Fibroblast of lung (primary cell): ENCODE measurements around the gene FAM221B. TPM values are rescaled to one million over a fixed set of nuclear protein-coding genes. Genes with fewer than 3 reads are reported as not detected.

Experiments
- DNase-seq, 2 donors: peaks; one replicate each; pipeline versions ENCODE4 v3.0.0 to v3.0.0-alpha.2; 2010; ENCODE audit warnings: low read depth in 2 of 2
- H2AFZ ChIP-seq: 2 replicates; pipeline ENCODE4 v1.5.1; 2012; ENCODE audit warnings: low read length, control low read depth, inconsistent platforms
- H3K27ac ChIP-seq: 2 replicates; pipeline ENCODE4 v1.5.1; 2011; ENCODE audit warnings: low read length, control low read depth; ENCODE audit not compliant: insufficient read depth
- H3K27me3 ChIP-seq: 2 replicates; pipeline ENCODE4 v1.5.1; 2011; ENCODE audit warnings: mild to moderate bottlenecking, low read length; ENCODE audit not compliant: control insufficient read depth, insufficient read depth
- H3K36me3 ChIP-seq: 2 replicates; pipeline ENCODE4 v1.5.1; 2011; ENCODE audit warnings: low read length; ENCODE audit not compliant: control insufficient read depth, insufficient read depth
- H3K4me1 ChIP-seq: 2 replicates; pipeline ENCODE4 v1.5.1; 2011; ENCODE audit warnings: low read length; ENCODE audit not compliant: control insufficient read depth, insufficient read depth; ENCODE audit errors: extremely low read depth
- H3K4me2 ChIP-seq: 2 replicates; pipeline ENCODE4 v1.5.1; 2011; ENCODE audit warnings: low read length, control low read depth; ENCODE audit not compliant: insufficient read depth; ENCODE audit errors: extremely low read depth
- H3K4me3 ChIP-seq, 4 experiments: fragments of 200-600 bp in 1 of 4; sonication (generic) in 1 of 4; replicated peaks in 1 of 4; 2 replicates each; pipeline ENCODE4 v1.5.1; 2011 to 2016; ENCODE audit warnings: low read length in 4 of 4, low read depth in 3 of 4, mild to moderate bottlenecking in 3 of 4, control low read depth in 2 of 4, inconsistent platforms in 1 of 4, mixed read lengths in 1 of 4; ENCODE audit not compliant: insufficient read depth in 1 of 4; ENCODE audit errors: control extremely low read depth in 1 of 4
- H3K79me2 ChIP-seq: 2 replicates; pipeline ENCODE4 v1.5.1; 2012; ENCODE audit warnings: mild to moderate bottlenecking, low read length, inconsistent platforms; ENCODE audit not compliant: control insufficient read depth, insufficient read depth
- H3K9ac ChIP-seq: 2 replicates; pipeline ENCODE4 v1.5.1; 2011; ENCODE audit warnings: mild to moderate bottlenecking, low read length, control low read depth; ENCODE audit not compliant: insufficient read depth
- H3K9me3 ChIP-seq: 2 replicates; pipeline ENCODE4 v1.5.1; 2012; ENCODE audit warnings: low read depth, low read length; ENCODE audit not compliant: control insufficient read depth, insufficient read depth
- H4K20me1 ChIP-seq: 2 replicates; pipeline ENCODE4 v1.5.1; 2011; ENCODE audit warnings: low read length; ENCODE audit not compliant: control insufficient read depth, insufficient read depth; ENCODE audit errors: extremely low read depth
- CTCF ChIP-seq, 2 donors: IDR thresholded peaks in 1 of 2; conservative IDR thresholded peaks in 1 of 2; 1 replicate in 1 of 2; 2 replicates in 1 of 2; pipeline ENCODE4 v1.5.1; 2011 to 2012; ENCODE audit warnings: low read length in 2 of 2, control low read depth in 1 of 2, inconsistent platforms in 1 of 2, low read depth in 1 of 2, mild to moderate bottlenecking in 1 of 2
- EZH2 ChIP-seq: IDR thresholded peaks from 2 replicates; pipeline ENCODE4 v1.5.1; 2012; ENCODE audit warnings: low read length, control low read depth, mild to moderate bottlenecking; ENCODE audit errors: missing control alignments
- polyA plus RNA-seq, 2 donors: library from polyadenylated mRNA; depleted of rRNA in 1 of 2; stranded (reverse) in 1 of 2; unstranded in 1 of 2; fragments of >200 nt; gene quantifications; 2 replicates each; pipeline ENCODE4 v1.2.1, GENCODE V29; 2011 to 2012; ENCODE audit warnings: missing spikeins in 1 of 2
- total RNA-seq: library from RNA; depleted of rRNA; stranded (reverse); fragments of >200 nt; gene quantifications from 2 replicates; pipeline ENCODE4 v1.2.1, GENCODE V29; 2014

The FAM221B gene
- total and polyA plus RNA-seq, 2 donors (not counting 1 experiment from before 2014, with no cell fraction given), result not detected

- TF ChIP-seq CTCF (conservative IDR thresholded peaks at IDR 0.05 in 1 of 2, IDR thresholded peaks at IDR 0.05 in 1 of 2; ENCODE audit: low read depth in 1 of 2, low read length in 2 of 2), result no peak
- no peak for TF ChIP-seq EZH2
- no peaks in the 10 kb centered on the region for H3K9me3 ChIP-seq
- no peaks in the 10 kb centered on the region for H4K20me1 ChIP-seq
- H3K27me3 ChIP-seq, result peaks cover 3% of the 10 kb centered on the region
- H3K27ac ChIP-seq, result no peak overlapping the region
- no peak for DNase-seq
- no peak overlapping the region for H2AFZ ChIP-seq
- peaks cover 14% of the 10 kb centered on the region for H3K4me1 ChIP-seq
- peaks cover 4% of the 10 kb centered on the region for H3K79me2 ChIP-seq
- no peak overlapping the region for H3K9ac ChIP-seq
- no peak overlapping the region for H3K4me3 ChIP-seq
- no peaks in the 10 kb centered on the region for H3K36me3 ChIP-seq
- no peak overlapping the region for H3K4me2 ChIP-seq
Observed at GRCh38 chr9:35789541-35789940, 39.0 kb downstream of the FAM221B start.

DNA sequence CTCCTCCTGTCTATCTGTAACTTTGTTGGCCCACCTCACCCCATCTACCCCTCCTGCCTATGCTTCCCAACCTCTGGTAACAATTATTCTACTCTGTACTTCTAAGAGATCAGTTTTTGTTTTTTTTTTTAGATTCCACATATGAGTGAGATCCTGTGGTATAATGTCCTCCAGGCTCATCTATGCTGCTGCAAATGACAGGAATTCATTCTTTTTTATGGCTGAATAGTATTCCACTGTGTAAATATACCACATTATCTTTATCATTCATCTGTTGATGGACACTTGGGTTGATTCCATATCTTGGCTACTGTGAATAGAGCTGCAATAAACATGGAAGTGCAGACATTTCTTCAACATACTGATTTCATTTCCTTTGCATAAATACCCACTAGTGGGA is 45.1 kb downstream of the FAM221B start:
- Histone ChIP-seq H2AFZ (no peak overlapping the region), H3K79me2 (no peaks in the 10 kb centered on the region), H3K9ac (no peak overlapping the region), H3K27me3 (peaks cover 16% of the 10 kb centered on the region), H3K36me3 (no peaks in the 10 kb centered on the region), H3K4me1 (no peaks in the 10 kb centered on the region), H3K9me3 (no peaks in the 10 kb centered on the region), H3K4me2 (no peak overlapping the region), H3K4me3 (no peak overlapping the region), H3K27ac (no peak overlapping the region), H4K20me1 (no peaks in the 10 kb centered on the region)
- TF ChIP-seq EZH2 (no peak), CTCF (conservative IDR thresholded peaks at IDR 0.05 in 1 of 2, IDR thresholded peaks at IDR 0.05 in 1 of 2; ENCODE audit: low read depth in 1 of 2, low read length in 2 of 2) (no peak)
- DNase-seq, result no peak

DNA sequence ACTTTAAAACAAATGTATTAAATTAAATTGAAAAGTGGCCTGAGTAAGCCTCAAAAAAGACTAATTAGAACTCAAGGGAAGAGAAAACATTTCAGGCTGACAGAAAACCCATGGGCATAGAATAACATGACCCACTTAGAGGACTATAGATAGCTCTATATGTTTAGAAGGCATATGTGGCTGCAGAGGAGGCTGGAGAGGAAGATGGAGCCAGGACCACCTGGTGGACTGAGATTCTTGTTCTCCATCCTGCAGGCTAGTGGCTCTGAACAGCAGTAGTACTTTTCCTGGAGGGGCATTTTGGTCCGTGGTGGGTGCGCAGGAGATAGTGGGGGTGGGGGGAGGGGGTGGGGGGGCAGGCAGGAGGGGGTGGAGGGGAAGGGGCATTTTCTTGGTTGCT is 47.5 kb downstream of the FAM221B start:
- Histone ChIP-seq H3K27ac (no peak overlapping the region), H3K4me2 (no peak overlapping the region), H3K79me2 (no peaks in the 10 kb centered on the region), H3K27me3 (peaks cover 19% of the 10 kb centered on the region), H3K4me3 (no peak overlapping the region), H4K20me1 (no peaks in the 10 kb centered on the region), H3K9ac (no peak overlapping the region), H3K9me3 (no peaks in the 10 kb centered on the region), H3K36me3 (no peaks in the 10 kb centered on the region), H2AFZ (no peak overlapping the region), H3K4me1 (no peaks in the 10 kb centered on the region)
- TF ChIP-seq CTCF (conservative IDR thresholded peaks at IDR 0.05 in 1 of 2, IDR thresholded peaks at IDR 0.05 in 1 of 2; ENCODE audit: low read depth in 1 of 2, low read length in 2 of 2), result no peak
- TF ChIP-seq EZH2, result no peak
- no peak for DNase-seq
